Effector memory CD8-positive, alpha-beta T cell (primary cell): Measurements from ENCODE around the gene OR10A3.
"Not testable (repeated sequence)": the region's sequence is repeated elsewhere in the genome, so short reads cannot be mapped to it uniquely, and the experiment has no call there.

Source experiments
- ATAC-seq: fragments of 150-1000 bp; cut with Tn5 transposase; replicated peaks from 2 replicates; pipeline ENCODE4 v1.10.0; 2021; ENCODE audit warnings: mild to moderate bottlenecking, moderate library complexity
- DNase-seq, 3 experiments: peaks; one replicate each; pipeline ENCODE4 v3.0.0; 2021
- H3K27ac Mint-ChIP-seq, 2 donors: one replicate each; pipeline ENCODE4 v1.8.0; 2022; ENCODE audit warnings: mild to moderate bottlenecking in 2 of 2, mixed read lengths in 2 of 2, moderate library complexity in 2 of 2
- H3K27me3 Mint-ChIP-seq, 2 donors: one replicate each; pipeline ENCODE4 v1.8.0; 2022; ENCODE audit warnings: mixed read lengths in 2 of 2
- H3K36me3 Mint-ChIP-seq: one replicate; pipeline ENCODE4 v1.8.0; 2022; ENCODE audit warnings: mild to moderate bottlenecking, moderate library complexity, mixed read lengths; ENCODE audit not compliant: insufficient read depth
- H3K4me1 Mint-ChIP-seq, 2 donors: one replicate each; pipeline ENCODE4 v1.8.0; 2022; ENCODE audit warnings: low read depth in 2 of 2, mixed read lengths in 2 of 2
- H3K4me3 Mint-ChIP-seq, 2 donors: one replicate each; pipeline ENCODE4 v1.8.0; 2022; ENCODE audit warnings: mild to moderate bottlenecking in 2 of 2, mixed read lengths in 2 of 2, moderate library complexity in 2 of 2
- H3K9me3 Mint-ChIP-seq, 2 donors: one replicate each; pipeline ENCODE4 v1.8.0; 2022; ENCODE audit warnings: mixed read lengths in 2 of 2
- total RNA-seq, 9 experiments: gene quantifications; one replicate each; lab custom pipeline; 2026; lab: John Stamatoyannopoulos, UW

Gene OR10A3
- total RNA-seq, result 0 reads per million in 9 experiments

DNA sequence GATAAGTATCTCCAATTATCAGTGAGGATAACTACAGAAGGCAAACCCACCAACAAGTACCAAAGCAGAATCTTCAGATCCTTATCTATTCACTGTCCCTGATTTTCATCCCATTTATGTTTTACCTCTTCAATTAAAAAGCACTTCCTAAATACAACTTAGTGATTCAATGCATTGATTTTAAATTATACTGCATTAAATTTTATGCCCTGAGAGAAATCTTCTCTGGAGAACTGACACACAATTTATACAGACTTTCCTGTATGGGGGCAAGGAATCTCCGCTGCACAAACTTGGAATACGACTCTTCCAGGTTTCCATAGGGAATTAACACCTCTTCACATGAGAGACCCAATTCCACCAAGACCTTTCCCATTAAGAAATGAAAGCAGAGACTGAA, at the start of gene OR10A3:
Gene OR10A3 (minus strand): TSS at position 101 of the 400 bp plus-strand sequence. CDS start 2,188 bp downstream, outside the sequence.
- ATAC-seq (no peak), DNase-seq (no peak)
- Mint-ChIP-seq H3K4me1 (no peaks in the 10 kb centered on the region), H3K9me3 (peaks cover 5 to 15% of the 10 kb centered on the region in 2 donors), H3K36me3 (no peaks in the 10 kb centered on the region), H3K27me3 (peaks cover 28 to 40% of the 10 kb centered on the region in 2 donors), H3K27ac (no peak within 1 kb of the TSS), H3K4me3 (no peak within 1 kb of the TSS)

GRCh38 chr11:7987560-7987883, 46.0 kb upstream of the OR10A3 start:
- Mint-ChIP-seq H3K4me1 (peaks cover 41 to 45% of the 10 kb centered on the region in 2 donors), H3K36me3 (peaks cover 22% of the 10 kb centered on the region), H3K27ac (peak overlapping the region; percentile 97 to 99), H3K4me3 (peak overlapping the region; percentile 91)
- peak; percentile 14 for ATAC-seq
- H3K9me3 Mint-ChIP-seq, H3K27me3 Mint-ChIP-seq, DNase-seq: not testable (repeated sequence)

GRCh38 chr11:7986768-7987559, 45.5 kb upstream of the OR10A3 start, which contains the start of gene EIF3F:
Gene EIF3F, plus strand, starts transcription at chr11:7987337. Its CDS starts 16 bp downstream, at chr11:7987353.
- H3K27me3 Mint-ChIP-seq, result no peaks in the 10 kb centered on the region
- H3K36me3 Mint-ChIP-seq, result peaks cover 22% of the 10 kb centered on the region
- H3K4me3 Mint-ChIP-seq, result peak within 1 kb of the TSS; percentile 91
- peaks cover 41 to 45% of the 10 kb centered on the region in 2 donors for H3K4me1 Mint-ChIP-seq
- no peaks in the 10 kb centered on the region for H3K9me3 Mint-ChIP-seq
- DNase-seq (peak; percentile 92 to 96 (median 93)), ATAC-seq (peak; percentile 96)
- peak within 1 kb of the TSS; percentile 97 to 99 for H3K27ac Mint-ChIP-seq

- H3K4me3 Mint-ChIP-seq, result no peak overlapping the region
- peaks cover 20 to 24% of the 10 kb centered on the region in 2 donors for H3K4me1 Mint-ChIP-seq
- H3K36me3 Mint-ChIP-seq, result peaks cover 16% of the 10 kb centered on the region
- no peaks in the 10 kb centered on the region for H3K9me3 Mint-ChIP-seq
- no peak for DNase-seq
- ATAC-seq, result no peak
- H3K27me3 Mint-ChIP-seq, result no peaks in the 10 kb centered on the region
- H3K27ac Mint-ChIP-seq, result no peak overlapping the region
Observed at GRCh38 chr11:7983832-7984590, 42.5 kb upstream of the OR10A3 start.

GRCh38 chr11:7982582-7983119, 41.1 kb upstream of the OR10A3 start:
- Mint-ChIP-seq H3K9me3 (no peaks in the 10 kb centered on the region), H3K27ac (peak overlapping the region in 1 of 2 donors; percentile 85), H3K4me3 (no peak overlapping the region), H3K4me1 (peaks cover 12 to 17% of the 10 kb centered on the region in 2 donors), H3K27me3 (no peaks in the 10 kb centered on the region), H3K36me3 (peaks cover 9% of the 10 kb centered on the region)
- no peak for ATAC-seq
- DNase-seq, result no peak

DNA sequence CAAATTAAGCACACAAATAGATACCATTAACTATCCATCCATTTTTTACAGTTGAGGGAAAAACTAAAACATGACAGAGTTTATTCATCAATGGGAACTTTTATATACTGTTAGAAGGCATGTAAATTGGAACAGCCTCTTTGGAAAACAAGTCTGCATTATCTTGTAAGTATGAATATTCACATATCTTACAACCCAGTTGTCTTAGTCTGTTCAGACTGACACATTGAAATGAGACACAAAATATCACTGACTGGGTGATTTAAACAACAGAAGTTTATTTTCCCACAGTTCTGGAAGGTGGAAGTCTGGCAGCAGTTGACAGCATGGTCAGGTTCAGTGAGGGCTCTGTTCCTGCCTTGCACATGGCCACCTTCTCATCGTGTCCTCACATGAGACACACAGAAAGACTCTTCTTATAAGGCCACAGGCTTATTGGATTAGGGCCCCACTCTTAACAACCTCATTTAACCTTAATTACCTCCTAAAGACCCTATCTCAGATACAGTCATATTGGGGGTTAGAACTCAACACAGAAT, 40.2 kb upstream of the OR10A3 start:
- Mint-ChIP-seq H3K27ac (no peak overlapping the region), H3K36me3 (peaks cover under 1% of the 10 kb centered on the region), H3K4me3 (no peak overlapping the region), H3K27me3 (no peaks in the 10 kb centered on the region), H3K4me1 (peaks cover 8 to 11% of the 10 kb centered on the region in 2 donors), H3K9me3 (no peaks in the 10 kb centered on the region)
- DNase-seq (no peak), ATAC-seq (no peak)

DNA sequence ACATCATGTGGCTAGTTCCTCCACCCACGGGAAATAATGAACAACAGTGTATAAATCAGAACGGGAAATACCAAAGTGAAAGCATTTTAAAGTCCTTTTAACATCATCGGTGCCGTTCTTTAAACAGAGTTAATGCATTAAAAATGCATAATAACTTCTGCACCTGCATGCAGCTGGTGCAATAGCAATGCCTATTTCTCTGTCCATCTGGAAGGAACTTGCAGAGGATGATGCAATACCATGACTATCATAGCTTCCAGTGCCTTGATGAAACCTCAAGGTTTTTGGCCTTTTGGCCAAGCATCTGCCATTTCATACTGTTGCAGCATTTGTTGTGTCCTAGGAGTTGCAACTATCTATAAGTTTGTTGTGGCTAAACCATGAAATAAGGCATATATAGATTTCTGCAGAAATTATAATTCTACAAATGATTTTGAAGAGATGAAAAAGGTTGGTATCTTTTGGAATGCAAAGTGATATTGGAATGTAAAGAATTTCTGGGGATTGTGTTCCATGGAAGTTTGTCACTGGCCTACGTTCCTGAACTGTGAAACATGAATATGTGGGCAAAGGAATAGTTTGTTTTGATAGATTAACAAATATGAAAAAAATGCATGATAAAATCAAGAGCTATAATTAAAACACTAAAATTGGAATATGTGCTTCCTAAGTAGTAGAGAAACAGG, 35.9 kb upstream of the OR10A3 start:
- peaks cover 0 to 7% of the 10 kb centered on the region in 2 donors for H3K27me3 Mint-ChIP-seq
- no peak for DNase-seq
- H3K36me3 Mint-ChIP-seq, result no peaks in the 10 kb centered on the region
- H3K4me1 Mint-ChIP-seq, result no peaks in the 10 kb centered on the region
- ATAC-seq, result no peak
- no peak overlapping the region for H3K4me3 Mint-ChIP-seq
- H3K9me3 Mint-ChIP-seq, result no peaks in the 10 kb centered on the region
- H3K27ac Mint-ChIP-seq, result no peak overlapping the region

- Mint-ChIP-seq H3K9me3 (no peaks in the 10 kb centered on the region), H3K36me3 (no peaks in the 10 kb centered on the region), H3K27me3 (peaks cover 4 to 12% of the 10 kb centered on the region in 2 donors), H3K27ac (no peak overlapping the region), H3K4me1 (no peaks in the 10 kb centered on the region), H3K4me3 (no peak overlapping the region)
- ATAC-seq, result no peak
- DNase-seq, result no peak
Observed at GRCh38 chr11:7974668-7975067, 33.2 kb upstream of the OR10A3 start.

DNA sequence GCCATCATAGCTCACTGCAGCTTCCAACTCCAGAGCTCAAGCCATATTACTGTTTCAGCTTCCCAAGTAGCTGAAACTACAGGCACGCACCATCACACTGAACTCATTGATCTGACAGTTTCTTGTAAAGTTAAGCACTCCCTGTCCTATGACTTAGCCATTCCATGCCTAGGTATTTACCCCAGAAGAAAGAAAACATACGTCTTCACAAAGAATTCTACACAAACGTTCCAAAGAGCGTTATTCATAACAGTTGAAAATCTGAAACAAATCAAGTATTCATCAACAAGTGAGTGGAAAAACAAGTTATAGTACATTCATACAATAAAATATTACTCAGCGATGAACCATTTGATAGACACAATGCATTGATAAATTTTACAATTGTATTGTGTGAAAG, 31.5 kb upstream of the OR10A3 start:
- Mint-ChIP-seq H3K36me3 (no peaks in the 10 kb centered on the region), H3K4me1 (no peaks in the 10 kb centered on the region), H3K9me3 (no peaks in the 10 kb centered on the region), H3K4me3 (no peak overlapping the region), H3K27ac (no peak overlapping the region), H3K27me3 (peaks cover 12 to 17% of the 10 kb centered on the region in 2 donors)
- no peak for DNase-seq
- no peak for ATAC-seq

GRCh38 chr11:7971846-7972245, 30.3 kb upstream of the OR10A3 start:
- Mint-ChIP-seq H3K9me3 (no peaks in the 10 kb centered on the region), H3K4me3 (no peak overlapping the region), H3K27me3 (peaks cover 20 to 28% of the 10 kb centered on the region in 2 donors), H3K36me3 (no peaks in the 10 kb centered on the region), H3K27ac (no peak overlapping the region), H3K4me1 (no peaks in the 10 kb centered on the region)
- no peak for DNase-seq
- ATAC-seq, result no peak

GRCh38 chr11:7969756-7970646, 28.5 kb upstream of the OR10A3 start:
- Mint-ChIP-seq H3K27me3 (peaks cover 26 to 41% of the 10 kb centered on the region in 2 donors), H3K27ac (no peak overlapping the region), H3K4me1 (no peaks in the 10 kb centered on the region), H3K9me3 (no peaks in the 10 kb centered on the region), H3K4me3 (no peak overlapping the region), H3K36me3 (no peaks in the 10 kb centered on the region)
- ATAC-seq (no peak), DNase-seq (no peak)

GRCh38 chr11:7968686-7969085, 27.2 kb upstream of the OR10A3 start:
- H3K4me3 Mint-ChIP-seq, result no peak overlapping the region
- no peaks in the 10 kb centered on the region for H3K36me3 Mint-ChIP-seq
- H3K27me3 Mint-ChIP-seq, result peaks cover 36 to 50% of the 10 kb centered on the region in 2 donors
- no peak for ATAC-seq
- no peaks in the 10 kb centered on the region for H3K4me1 Mint-ChIP-seq
- H3K27ac Mint-ChIP-seq, result no peak overlapping the region
- no peaks in the 10 kb centered on the region for H3K9me3 Mint-ChIP-seq
- DNase-seq, result no peak
